ENCODE measurements around the gene PDE8A.

PDE8A gene, protein sequence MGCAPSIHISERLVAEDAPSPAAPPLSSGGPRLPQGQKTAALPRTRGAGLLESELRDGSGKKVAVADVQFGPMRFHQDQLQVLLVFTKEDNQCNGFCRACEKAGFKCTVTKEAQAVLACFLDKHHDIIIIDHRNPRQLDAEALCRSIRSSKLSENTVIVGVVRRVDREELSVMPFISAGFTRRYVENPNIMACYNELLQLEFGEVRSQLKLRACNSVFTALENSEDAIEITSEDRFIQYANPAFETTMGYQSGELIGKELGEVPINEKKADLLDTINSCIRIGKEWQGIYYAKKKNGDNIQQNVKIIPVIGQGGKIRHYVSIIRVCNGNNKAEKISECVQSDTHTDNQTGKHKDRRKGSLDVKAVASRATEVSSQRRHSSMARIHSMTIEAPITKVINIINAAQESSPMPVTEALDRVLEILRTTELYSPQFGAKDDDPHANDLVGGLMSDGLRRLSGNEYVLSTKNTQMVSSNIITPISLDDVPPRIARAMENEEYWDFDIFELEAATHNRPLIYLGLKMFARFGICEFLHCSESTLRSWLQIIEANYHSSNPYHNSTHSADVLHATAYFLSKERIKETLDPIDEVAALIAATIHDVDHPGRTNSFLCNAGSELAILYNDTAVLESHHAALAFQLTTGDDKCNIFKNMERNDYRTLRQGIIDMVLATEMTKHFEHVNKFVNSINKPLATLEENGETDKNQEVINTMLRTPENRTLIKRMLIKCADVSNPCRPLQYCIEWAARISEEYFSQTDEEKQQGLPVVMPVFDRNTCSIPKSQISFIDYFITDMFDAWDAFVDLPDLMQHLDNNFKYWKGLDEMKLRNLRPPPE

DNA sequence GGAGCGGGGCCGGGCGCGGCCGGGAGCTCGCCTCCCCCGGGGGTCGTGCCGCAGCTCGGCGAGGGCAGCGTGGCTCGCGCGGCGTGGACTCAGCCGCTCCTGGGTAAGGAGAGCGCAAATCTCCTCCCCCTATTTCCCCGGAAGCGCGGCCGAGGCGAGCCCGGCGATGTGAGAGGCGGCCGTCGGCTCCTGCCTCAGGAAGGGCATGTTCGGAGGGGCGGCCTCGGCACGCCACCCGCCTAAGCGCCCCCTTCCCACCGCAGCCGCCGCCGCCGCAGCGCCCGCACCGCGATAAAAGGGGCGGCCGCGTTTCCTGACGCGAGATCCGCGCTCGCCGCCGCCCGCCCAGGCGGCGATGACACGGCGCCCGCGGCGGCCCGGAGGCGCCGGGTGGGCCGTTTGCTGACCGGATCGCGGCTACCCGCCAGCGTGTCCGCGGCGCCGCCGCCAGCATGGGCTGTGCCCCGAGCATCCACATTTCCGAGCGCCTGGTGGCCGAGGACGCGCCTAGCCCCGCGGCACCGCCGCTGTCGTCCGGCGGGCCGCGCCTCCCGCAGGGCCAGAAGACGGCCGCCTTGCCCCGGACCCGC is at the start of gene PDE8A:
TSS of gene PDE8A (plus strand) at position 146 of the 590 bp plus-strand sequence. CDS start at position 453, 307 bp downstream.
- peak; percentile 71 for DNase-seq

DNA sequence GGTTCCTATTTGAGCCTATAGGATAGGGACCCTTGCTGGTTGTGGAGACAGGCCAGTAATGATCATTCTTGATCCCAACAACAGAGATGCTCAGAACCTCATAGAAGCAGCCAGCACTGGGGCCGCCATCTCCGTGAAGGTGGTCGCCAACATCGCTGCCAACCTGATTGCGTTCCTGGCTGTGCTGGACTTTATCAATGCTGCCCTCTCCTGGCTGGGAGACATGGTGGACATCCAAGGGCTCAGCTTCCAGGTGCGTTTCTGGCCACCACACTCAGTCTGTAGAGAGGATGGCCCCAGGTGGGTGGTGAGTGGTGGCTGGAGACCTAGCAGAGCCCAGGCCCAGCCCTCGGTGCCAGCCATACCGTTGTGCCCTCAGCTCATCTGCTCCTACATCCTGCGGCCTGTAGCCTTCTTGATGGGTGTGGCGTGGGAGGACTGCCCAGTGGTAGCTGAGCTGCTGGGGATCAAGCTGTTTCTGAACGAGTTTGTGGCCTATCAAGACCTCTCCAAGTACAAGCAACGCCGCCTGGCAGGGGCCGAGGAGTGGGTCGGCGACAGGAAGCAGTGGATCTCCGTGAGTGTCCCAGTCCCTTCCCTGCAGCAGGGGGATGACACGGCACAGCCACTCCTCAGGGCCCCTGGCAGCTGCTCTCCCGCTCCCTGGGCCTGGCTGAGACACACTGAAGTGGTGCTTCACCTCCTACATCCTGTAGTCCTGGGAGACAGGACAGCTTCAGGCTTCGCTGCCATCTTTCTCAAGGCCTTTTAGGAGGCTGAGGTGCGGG is 46.5 kb upstream of the PDE8A start:
- DNase-seq = no peak

DNA sequence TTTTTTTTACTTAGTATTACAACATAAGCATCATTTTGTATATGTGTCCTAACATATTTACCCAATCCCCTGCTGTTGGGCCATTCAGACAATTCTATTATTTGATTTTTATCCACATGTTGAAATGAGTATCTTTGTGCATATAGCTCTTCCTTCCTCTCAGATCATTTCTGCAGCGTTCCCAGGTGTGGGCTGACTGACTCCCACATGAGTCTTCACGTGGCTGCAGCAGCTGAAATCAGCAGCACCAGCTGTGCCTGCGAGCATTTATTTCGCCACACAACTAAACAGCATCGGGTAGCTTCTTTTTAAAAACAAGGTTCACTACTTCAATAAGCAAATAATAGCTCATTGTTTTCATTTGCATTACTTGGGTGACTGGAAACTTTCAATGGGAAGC is 44.5 kb upstream of the PDE8A start:
- DNase-seq = peak; percentile 32

DNA sequence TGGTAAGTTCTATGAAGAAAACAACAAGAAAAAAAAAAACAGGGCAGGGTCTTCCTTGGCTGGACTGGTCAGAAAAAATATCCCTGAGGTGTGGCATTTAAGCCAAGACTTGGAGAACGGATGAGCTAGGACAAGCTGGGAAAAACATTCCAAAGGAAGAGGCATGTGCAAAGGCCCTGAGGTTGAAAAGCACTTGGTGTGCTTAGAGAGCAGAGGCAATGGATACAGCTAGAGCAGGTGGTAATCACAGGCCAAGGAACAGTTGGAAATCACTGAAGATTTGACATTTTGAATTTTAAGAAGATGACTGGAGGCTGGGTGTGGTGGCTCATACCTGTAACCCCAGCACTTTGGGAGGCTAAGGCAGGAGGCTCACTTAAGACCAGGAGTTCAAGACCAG is 42.9 kb upstream of the PDE8A start:
- no peak for DNase-seq

DNA sequence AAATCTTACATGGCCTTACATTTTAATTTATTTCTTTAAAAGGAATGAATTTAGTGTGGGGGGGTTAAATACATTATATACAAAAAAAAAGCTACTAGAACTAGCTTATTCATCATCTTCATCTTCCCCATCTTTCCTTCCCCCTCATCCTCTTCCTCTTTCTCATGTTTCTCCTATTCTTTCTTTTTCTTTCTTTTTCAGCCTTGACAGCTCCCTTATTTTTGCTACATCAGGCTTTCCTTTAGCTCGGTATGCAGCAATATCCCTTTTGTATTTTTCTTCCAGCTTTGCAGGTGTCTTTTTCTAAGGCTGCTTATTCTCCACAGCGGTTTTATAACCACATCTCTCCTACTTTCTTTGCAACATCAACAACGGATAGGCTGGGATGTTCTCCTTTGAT is 41.3 kb upstream of the PDE8A start:
- DNase-seq = no peak

DNA sequence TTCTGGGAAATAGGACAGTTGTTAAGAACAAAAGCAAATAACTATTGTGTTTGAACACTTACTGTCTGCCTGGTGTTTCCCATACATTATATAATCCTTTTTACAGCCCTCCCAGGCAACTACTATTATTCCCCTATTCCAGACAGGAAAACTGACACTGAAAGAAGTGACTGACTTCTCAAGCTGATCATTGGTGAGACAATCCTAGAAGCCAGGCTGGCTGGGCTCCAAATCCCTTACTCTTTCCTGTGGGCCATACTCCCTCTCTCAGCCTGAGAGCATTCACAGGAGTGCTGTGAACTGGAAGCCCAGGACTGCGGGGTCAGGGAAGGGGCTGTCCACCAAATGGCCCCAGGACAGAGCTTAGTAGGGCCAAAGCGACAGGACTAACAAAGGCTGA is 39.2 kb upstream of the PDE8A start:
- DNase-seq = no peak

DNA sequence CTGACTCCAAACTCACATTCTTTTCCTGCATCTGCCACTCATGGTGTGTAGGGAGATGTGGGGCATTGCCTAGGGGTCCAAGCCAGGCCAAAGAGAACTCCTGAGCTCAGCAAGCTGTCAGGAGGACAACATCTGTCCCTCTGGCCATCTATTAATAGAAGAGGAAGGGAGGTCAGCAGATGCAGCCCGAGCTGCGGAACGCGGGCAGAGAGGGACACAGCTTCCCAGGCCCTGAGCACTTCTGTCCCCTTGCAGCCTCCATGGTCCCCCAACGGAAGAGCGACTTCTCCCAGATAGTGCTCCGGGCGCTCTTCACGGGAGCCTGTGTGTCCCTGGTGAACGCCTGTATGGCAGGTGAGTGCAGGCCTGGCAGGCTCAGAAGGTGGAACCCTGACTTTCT is 37.3 kb upstream of the PDE8A start:
- no peak for DNase-seq

DNA sequence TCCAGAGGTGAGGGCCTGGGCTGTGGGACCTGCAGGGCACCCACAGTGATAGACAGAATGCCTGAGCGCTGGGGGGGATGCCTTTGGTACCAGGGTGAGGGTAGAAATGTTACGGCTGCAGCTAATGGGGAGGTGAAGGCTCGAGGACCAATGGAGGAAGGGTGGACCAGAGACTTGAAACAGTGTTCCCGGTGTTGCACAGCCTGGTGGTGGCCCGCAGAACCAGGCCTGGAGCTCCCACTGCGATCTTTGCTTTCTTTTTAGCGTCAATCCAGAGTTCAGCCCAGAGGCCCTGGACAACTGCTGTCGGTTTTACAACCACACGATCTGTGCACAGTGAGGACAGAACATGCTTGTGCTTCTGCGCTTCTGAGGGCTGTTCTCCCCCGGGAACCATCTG is 36.8 kb upstream of the PDE8A start:
- DNase-seq = no peak

DNA sequence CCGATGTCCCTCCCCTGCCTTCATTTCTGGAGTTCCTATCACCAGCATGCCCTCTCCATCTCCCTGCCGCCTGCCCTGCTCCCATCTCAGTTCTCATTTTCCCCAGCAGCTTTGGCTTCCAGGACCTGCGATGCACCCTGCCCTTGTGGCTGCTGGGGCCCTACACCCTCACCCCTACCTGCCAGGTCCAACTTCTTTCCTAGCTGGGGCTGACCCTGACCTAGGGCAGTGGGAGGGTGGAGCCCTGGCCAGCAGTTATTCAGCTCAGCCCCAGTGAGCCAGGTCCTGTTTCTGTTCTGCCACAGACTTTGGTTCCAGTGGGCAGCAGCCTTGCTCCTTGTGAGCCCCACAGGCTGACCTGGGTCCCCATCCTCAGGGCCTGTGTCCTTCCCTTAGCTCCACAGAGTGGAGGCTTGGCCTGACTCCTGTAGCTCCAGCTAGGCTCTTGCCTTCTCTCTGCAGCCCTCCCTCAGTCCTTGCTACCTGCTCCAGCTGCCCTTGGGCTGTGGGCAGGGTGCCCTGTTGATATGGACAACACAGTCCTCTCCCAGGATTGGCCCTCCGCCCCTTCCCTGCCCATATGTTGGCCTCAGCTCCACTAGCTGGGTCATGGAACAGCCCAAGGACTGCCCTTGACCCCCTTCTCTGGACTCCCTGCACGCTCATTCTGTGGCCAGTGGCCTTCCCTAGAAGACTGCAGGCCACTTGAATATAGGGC is 34.7 kb upstream of the PDE8A start:
- DNase-seq = no peak

DNA sequence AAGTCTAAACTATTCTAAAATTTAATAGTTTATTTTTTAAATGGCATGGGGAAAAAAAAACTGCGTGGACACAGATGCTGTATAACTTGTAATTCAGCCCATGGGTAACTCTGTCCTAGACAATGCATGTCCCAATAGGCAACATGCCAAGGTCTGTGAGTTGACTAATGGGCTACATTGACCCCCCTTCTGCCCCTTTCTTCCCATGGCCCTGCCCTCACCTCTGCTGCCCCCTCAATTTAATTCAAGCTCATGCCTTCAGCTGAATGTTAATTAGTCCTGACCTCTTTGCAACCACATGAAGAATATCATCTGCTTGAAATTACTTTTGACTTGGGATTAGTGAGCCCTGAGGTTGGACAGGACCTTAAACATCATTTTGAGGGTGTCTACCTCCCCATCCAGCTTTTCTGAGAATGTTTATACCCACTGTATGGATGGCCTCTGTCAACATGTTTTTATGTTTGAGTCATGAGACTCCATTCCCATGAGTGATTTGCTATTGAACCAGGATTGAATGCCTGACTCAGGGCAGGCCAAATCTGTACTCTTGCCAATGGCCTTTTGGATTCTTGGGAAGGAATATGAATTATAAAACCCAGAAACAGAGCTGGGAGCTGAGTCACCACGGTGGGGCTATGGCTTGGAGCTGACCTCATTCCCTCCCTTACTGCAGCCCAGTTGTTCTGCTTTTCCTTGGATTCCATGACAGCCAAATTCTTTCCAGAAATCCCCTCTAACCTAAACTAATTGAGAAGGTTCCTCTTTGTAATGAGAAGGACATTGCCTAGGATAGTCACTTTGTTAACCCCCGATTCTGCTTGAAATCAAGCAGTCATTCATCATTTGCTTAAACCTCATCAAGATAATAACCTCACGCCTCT is 33.5 kb upstream of the PDE8A start:
- peak; percentile 82 for DNase-seq

DNA sequence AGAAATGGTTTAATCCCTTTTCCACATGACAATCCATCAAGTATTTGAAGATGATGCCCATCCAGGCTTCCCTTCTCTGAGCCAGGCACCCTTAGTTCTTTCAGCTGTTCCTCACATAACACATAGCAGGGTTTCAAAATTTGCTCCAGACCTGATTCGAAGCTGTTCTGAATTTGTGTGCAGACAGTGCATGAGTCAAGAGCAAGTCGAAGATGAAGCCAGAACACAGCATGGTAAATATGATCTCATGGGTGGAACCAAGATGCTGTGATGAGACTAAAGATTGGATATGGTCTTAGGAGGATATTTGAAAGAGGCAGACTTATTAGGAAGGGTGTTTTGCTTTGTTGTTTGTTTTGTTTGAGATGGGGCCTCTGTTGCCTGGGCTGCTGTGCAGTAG is 32.6 kb upstream of the PDE8A start:
- no peak for DNase-seq

DNA sequence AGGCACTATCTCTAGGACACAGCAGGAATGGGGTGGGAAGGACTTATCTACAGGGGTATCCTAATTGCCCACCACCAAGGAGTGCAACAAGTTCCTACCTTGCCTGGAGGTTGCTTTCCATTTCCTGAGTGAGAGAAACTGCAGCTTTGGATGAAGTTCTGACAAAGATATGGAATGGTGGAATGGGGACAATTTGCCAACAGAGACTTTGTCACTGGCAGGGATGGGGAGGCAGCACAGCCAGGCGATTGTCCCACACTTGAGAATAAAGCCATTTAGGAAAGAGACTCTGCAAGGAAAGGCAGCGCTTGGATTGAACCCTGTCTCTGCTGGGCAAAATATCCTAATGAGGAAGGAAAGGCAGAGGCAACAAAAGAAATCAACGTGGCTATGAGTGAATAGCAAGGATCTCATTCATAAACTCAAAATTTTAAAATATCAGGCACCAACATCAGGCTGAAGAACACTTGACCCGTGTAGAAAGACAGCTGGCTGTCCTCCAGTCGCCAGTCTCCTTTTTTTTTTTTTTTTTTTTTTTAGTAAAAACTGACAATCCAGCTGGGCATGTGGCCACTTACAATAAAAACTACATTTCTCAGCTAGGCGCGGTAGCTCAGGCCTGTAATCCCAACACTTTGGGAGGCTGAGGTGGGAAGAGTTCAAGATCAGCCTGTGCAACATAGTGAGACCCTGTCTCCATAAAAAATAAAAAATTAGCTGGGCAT is 31.6 kb upstream of the PDE8A start:
- DNase-seq = no peak

DNA sequence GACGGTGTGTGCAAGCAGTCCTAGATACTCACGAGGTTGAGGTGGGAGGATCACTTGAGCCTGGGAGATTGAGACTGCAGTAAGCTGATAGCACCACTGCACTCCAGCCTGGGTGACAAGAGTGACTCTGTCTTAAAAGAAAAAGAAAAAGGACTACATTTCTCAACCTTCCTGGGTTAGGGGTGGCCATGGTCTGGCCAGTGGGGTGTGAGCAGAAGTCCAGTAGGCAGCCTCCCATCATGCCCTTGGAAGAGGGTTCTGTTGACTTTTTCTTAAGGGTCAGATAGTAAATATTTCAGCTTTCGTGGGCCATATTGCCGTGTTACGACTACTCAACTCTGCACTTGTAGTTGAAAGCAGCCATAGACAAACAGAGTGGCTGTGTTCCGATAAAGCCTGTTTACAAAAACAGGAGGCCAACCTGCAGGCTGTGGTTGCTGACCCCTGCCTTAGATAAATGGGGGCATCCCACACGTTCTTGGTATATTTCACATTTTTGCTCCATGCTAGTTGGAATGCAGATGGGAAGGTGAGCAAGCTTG is 31.0 kb upstream of the PDE8A start:
- no peak for DNase-seq

DNA sequence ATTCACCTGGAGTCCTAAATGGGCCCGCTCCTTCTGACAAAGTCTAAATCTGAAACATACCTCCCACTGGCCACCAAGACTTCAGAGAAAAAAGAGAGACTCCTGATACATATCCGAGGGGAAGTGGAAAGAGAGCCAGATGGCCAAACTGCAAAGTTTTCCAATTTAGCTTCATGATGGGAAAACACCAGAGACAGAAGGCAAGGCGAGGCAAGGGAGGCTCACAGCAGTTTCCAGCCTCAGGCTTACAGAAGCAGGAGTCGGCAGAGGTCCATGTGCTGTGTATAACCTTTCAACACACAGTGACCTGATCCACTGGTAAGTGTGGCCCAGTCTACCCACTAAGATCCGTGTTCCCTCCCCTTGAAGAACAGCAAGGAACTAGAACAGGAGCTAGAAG is 29.9 kb upstream of the PDE8A start:
- DNase-seq = no peak

DNA sequence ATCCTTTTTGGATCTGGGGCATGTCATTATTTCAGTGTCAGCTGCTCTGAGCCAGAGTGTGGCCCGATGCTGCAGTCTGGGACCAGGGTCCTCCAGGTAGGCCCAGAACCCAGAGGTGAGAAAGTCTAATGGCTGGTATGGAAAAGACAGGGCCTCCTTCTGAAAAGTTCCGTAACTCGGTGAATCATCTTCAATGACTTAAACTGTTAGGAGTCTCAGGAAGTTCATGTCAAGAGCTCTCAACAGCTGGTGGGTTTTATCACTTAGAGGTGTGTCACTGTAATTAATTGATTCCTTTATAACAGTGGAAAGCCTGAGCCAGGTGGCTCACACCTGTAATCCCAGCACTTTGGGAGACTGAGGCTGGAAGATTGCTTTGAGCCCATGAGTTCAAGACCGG is 28.5 kb upstream of the PDE8A start:
- DNase-seq = no peak

DNA sequence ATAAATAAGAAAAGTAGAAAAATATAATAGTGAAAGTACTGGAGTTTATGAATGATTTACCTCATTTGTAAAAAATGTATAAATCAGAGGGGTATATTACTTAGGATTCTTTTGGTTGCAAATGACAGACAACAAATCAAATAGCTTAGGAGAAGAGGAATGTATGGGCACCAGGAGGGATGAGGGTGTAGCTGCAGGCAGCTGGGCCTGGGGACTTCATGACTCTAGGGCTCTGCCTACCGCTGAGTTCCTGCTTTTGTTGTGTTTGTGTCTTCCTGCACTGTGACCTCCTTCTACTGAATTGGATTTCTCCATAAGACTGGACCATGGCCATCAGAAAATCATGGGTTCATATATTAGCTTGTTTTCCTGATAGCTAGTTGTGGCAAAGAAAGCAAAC is 27.9 kb upstream of the PDE8A start:
- no peak for DNase-seq

DNA sequence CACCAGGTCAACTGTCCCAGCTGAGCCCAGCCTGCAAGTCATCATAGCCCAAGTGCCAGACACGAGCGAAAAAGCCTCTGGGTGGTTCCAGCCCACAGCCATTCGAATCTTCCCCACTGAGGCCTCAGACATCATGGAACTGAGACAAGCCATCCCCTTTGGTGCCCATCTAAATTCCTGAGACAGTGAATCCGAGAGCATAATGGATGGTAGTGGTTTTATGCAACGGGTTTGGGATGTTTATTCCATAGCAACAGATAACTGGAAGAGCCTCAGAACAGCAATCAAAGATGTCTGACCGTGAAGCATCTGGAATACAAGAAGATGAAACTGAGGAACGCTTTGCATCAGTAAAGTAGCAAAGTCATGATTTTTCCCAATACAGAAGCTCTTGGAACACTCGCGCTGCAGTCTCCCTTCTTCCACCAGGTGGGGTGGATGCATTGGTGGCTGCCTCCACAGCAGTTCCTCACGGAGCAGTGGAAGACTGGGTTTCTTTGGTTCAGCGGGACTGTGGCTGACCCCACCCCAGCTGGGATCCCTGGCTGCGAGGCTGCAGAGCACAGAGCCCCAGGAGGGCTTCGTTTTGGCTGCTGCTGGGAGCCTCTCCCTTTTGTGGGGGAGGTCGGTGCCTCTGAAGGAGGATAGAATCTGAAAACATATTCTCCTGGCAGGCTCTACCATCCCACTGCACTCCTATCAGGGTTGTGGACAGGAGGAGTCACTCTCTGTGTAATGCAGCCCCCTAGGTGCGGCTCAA is 26.4 kb upstream of the PDE8A start:
- DNase-seq = peak; percentile 74

DNA sequence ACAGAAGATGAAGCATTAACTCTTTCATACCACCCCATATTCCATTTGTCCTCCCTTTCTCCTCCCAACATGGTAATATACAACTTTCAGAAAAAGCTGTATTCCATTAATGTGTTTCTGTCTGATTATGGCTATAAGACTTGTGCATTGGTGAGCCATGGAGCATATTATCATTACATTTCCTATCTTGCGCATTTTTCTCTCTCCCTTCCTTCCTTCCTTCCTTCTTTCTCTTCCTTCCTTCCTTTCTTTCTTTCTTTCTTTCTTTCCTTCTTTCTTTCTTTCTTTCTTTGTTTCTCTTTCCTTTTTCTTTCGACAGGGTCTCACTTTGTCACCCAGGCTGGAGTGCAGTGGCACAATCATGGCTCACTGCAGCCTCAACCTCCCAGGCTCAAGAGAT is 25.5 kb upstream of the PDE8A start:
- no peak for DNase-seq

DNA sequence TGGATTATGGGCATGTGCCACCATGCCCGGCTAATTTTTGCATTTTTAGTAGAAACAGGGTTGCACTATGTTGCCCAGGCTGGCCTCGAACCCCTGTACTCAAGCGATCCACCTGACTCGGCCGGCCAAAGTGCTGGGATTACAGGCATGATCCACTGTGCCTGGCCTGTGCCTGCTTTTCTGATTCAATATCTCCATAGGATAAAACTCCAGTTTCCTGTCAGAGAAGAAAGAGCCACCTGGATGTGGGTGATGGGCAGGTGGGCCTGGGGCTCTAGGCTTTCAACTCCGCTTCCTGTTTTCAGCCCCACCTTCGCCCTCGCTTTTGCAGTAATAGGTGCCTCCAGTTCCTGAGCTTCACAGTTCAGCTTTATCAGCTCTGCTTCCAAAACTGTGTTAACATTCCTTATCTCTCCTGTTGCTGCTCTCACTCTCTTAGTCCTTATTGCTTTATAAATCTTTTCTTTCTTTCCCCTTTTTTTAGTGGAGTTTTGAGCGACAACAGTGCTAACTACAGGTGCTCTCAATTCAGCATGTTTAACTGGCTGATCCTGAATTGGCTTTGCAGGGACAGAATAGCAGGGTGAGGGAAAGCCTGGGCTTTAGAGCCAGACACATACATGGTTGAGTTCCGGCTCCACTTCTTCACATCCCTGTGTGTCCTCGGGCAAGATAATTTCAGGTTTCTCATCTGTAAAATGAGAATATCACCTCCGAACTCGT is 21.1 kb upstream of the PDE8A start:
- DNase-seq = no peak

Measured in suppressor macrophage treated with lipopolysaccharide for 4 hours (primary cell).